Measurements from ENCODE around the gene AKAP13. TPM values are rescaled to one million over a fixed set of nuclear protein-coding genes. Genes with fewer than 3 reads are reported as not detected.

Gene AKAP13
- total RNA-seq, 1 donor from 2014 or later = 73.8 TPM

GRCh38 chr15:85518979-85519761 is 138.8 kb downstream of the AKAP13 start:
- H3K4me3 Mint-ChIP-seq = no peak overlapping the region
- no peak overlapping the region for H2AFZ ChIP-seq (replicated peaks)
- H3K79me2 ChIP-seq (ENCODE audit: low read depth) = peaks cover 58% of the 10 kb centered on the region
- no peaks in the 10 kb centered on the region for H3K27me3 Mint-ChIP-seq (ENCODE audit: insufficient read depth, low read depth)
- H3F3A ChIP-seq (ENCODE audit: low read depth) = no peaks in the 10 kb centered on the region
- TF ChIP-seq EZH2 (IDR thresholded peaks at IDR 0.05) (no peak), EZH2phosphoT487 (IDR thresholded peaks at IDR 0.05) (no peak), CTCF (IDR thresholded peaks at IDR 0.05) (no peak)
- H3K36me3 ChIP-seq = no peaks in the 10 kb centered on the region
- peaks cover 20% of the 10 kb centered on the region for H3K36me3 Mint-ChIP-seq
- peaks cover 20% of the 10 kb centered on the region for H4K20me1 ChIP-seq (ENCODE audit: low read depth)
- peaks cover 6% of the 10 kb centered on the region for H3K4me1 Mint-ChIP-seq
- H3K9ac ChIP-seq = no peak overlapping the region
- no peak overlapping the region for H3K4me3 ChIP-seq
- DNase-seq (ENCODE audit: low spot score) = no peak
- H3K27ac ChIP-seq = no peak overlapping the region
- H3K9me3 ChIP-seq (ENCODE audit: low read depth) = no peaks in the 10 kb centered on the region
- no peak overlapping the region for H3K4me2 ChIP-seq
- no peaks in the 10 kb centered on the region for H3K27me3 ChIP-seq
- H3K27ac Mint-ChIP-seq = no peak overlapping the region
- peaks cover 10% of the 10 kb centered on the region for H3K4me1 ChIP-seq
- peaks cover 3% of the 10 kb centered on the region for H3K9me3 Mint-ChIP-seq

GRCh38 chr15:85520650-85521049 is 140.2 kb downstream of the AKAP13 start:
- Mint-ChIP-seq H3K36me3 (peaks cover 30% of the 10 kb centered on the region), H3K4me1 (peaks cover 6% of the 10 kb centered on the region), H3K9me3 (peaks cover 3% of the 10 kb centered on the region), H3K4me3 (no peak overlapping the region), H3K27ac (no peak overlapping the region), H3K27me3 (ENCODE audit: insufficient read depth, low read depth) (no peaks in the 10 kb centered on the region)
- Histone ChIP-seq H3K9ac (no peak overlapping the region), H3K4me3 (no peak overlapping the region), H3K36me3 (no peaks in the 10 kb centered on the region), H3K4me2 (no peak overlapping the region), H3K27ac (no peak overlapping the region), H4K20me1 (ENCODE audit: low read depth) (peaks cover 20% of the 10 kb centered on the region), H2AFZ (replicated peaks) (no peak overlapping the region), H3K4me1 (peaks cover 10% of the 10 kb centered on the region), H3K9me3 (ENCODE audit: low read depth) (no peaks in the 10 kb centered on the region), H3K27me3 (no peaks in the 10 kb centered on the region), H3K79me2 (ENCODE audit: low read depth) (peaks cover 55% of the 10 kb centered on the region), H3F3A (ENCODE audit: low read depth) (no peaks in the 10 kb centered on the region)
- TF ChIP-seq EZH2phosphoT487 (IDR thresholded peaks at IDR 0.05) (no peak), EZH2 (IDR thresholded peaks at IDR 0.05) (no peak)
- no peak for DNase-seq (ENCODE audit: low spot score)

- Histone ChIP-seq H3K4me3 (no peak overlapping the region), H3K4me1 (no peaks in the 10 kb centered on the region), H2AFZ (replicated peaks) (no peak overlapping the region), H3F3A (ENCODE audit: low read depth) (no peaks in the 10 kb centered on the region), H3K9ac (no peak overlapping the region), H3K27me3 (no peaks in the 10 kb centered on the region), H3K79me2 (ENCODE audit: low read depth) (peaks cover 27% of the 10 kb centered on the region), H3K27ac (no peak overlapping the region), H3K9me3 (ENCODE audit: low read depth) (no peaks in the 10 kb centered on the region), H4K20me1 (ENCODE audit: low read depth) (peaks cover 14% of the 10 kb centered on the region), H3K36me3 (no peaks in the 10 kb centered on the region), H3K4me2 (no peak overlapping the region)
- Mint-ChIP-seq H3K27me3 (ENCODE audit: insufficient read depth, low read depth) (no peaks in the 10 kb centered on the region), H3K4me3 (no peak overlapping the region), H3K27ac (no peak overlapping the region), H3K4me1 (peaks cover 9% of the 10 kb centered on the region), H3K9me3 (no peaks in the 10 kb centered on the region), H3K36me3 (peaks cover 32% of the 10 kb centered on the region)
- TF ChIP-seq EZH2 (IDR thresholded peaks at IDR 0.05) = no peak
- no peak for TF ChIP-seq CTCF (IDR thresholded peaks at IDR 0.05)
- no peak for TF ChIP-seq EZH2phosphoT487 (IDR thresholded peaks at IDR 0.05)
- DNase-seq (ENCODE audit: low spot score) = no peak
Measured at GRCh38 chr15:85523530-85523929, 143.1 kb downstream of the AKAP13 start.

- H3K4me1 Mint-ChIP-seq = peaks cover 9% of the 10 kb centered on the region
- peaks cover 12% of the 10 kb centered on the region for H3K79me2 ChIP-seq (ENCODE audit: low read depth)
- H3K27ac Mint-ChIP-seq = no peak overlapping the region
- H3K36me3 ChIP-seq = no peaks in the 10 kb centered on the region
- H3K9ac ChIP-seq = no peak overlapping the region
- H3K27ac ChIP-seq = no peak overlapping the region
- H3K27me3 Mint-ChIP-seq (ENCODE audit: insufficient read depth, low read depth) = peaks cover 2% of the 10 kb centered on the region
- H4K20me1 ChIP-seq (ENCODE audit: low read depth) = peaks cover 19% of the 10 kb centered on the region
- H2AFZ ChIP-seq (replicated peaks) = no peak overlapping the region
- H3K9me3 Mint-ChIP-seq = no peaks in the 10 kb centered on the region
- no peak for TF ChIP-seq CTCF (IDR thresholded peaks at IDR 0.05)
- no peak for TF ChIP-seq EZH2 (IDR thresholded peaks at IDR 0.05)
- TF ChIP-seq EZH2phosphoT487 (IDR thresholded peaks at IDR 0.05) = no peak
- H3K4me2 ChIP-seq = no peak overlapping the region
- no peak overlapping the region for H3K4me3 Mint-ChIP-seq
- no peak for DNase-seq (ENCODE audit: low spot score)
- H3K9me3 ChIP-seq (ENCODE audit: low read depth) = no peaks in the 10 kb centered on the region
- H3K4me3 ChIP-seq = no peak overlapping the region
- H3K27me3 ChIP-seq = no peaks in the 10 kb centered on the region
- peaks cover 10% of the 10 kb centered on the region for H3K4me1 ChIP-seq
- H3F3A ChIP-seq (ENCODE audit: low read depth) = no peaks in the 10 kb centered on the region
- peaks cover 32% of the 10 kb centered on the region for H3K36me3 Mint-ChIP-seq
Measured at GRCh38 chr15:85525755-85526154, 145.4 kb downstream of the AKAP13 start.

Data from neural progenitor cell (in vitro differentiated cells).